A172 (cell line): ENCODE results near the gene CCDC8. TPM values are rescaled to one million over a fixed set of nuclear protein-coding genes. Genes with fewer than 3 reads are reported as not detected.
"Not testable (repeated sequence)": the region's sequence is repeated elsewhere in the genome, so short reads cannot be mapped to it uniquely, and the experiment has no call there.

Source experiments
- DNase-seq: peaks from one replicate; pipeline ENCODE4 v3.0.0-alpha.2; 2015; ENCODE audit warnings: low spot score
- total RNA-seq: library from RNA; depleted of rRNA; stranded (reverse); fragments of >200 nt; shearing (Covaris generic); gene quantifications from 2 replicates; pipeline ENCODE4 v1.2.3, GENCODE V29; 2014

The CCDC8 gene
- total RNA-seq, 1 experiment from 2014 or later: not detected

- no peak for DNase-seq
Observed at GRCh38 chr19:46404753-46405468, 8.5 kb downstream of the CCDC8 start.

GRCh38 chr19:46404055-46404752 lies 9.2 kb downstream of the CCDC8 start:
- DNase-seq: no peak

GRCh38 chr19:46402725-46403124 lies 10.6 kb downstream of the CCDC8 start:
- no peak for DNase-seq

GRCh38 chr19:46397801-46398479 lies 15.4 kb downstream of the CCDC8 start:
- not testable (repeated sequence) for DNase-seq

GRCh38 chr19:46394402-46394797 lies 19.0 kb downstream of the CCDC8 start:
- no peak for DNase-seq

- DNase-seq: no peak
Observed at GRCh38 chr19:46393456-46394401, 19.6 kb downstream of the CCDC8 start.

- no peak for DNase-seq
Observed at GRCh38 chr19:46392837-46393236, 20.5 kb downstream of the CCDC8 start.

- DNase-seq: no peak
Observed at GRCh38 chr19:46392252-46392801, 21.0 kb downstream of the CCDC8 start.

GRCh38 chr19:46391296-46392251 lies 21.8 kb downstream of the CCDC8 start:
- no peak for DNase-seq

- no peak for DNase-seq
Observed at GRCh38 chr19:46390866-46391265, 22.5 kb downstream of the CCDC8 start.

- no peak for DNase-seq
Observed at GRCh38 chr19:46390121-46390858, 23.1 kb downstream of the CCDC8 start.

GRCh38 chr19:46388311-46389095 lies 24.9 kb downstream of the CCDC8 start:
- DNase-seq: no peak

- no peak for DNase-seq
Observed at GRCh38 chr19:46387713-46388130, 25.6 kb downstream of the CCDC8 start.

GRCh38 chr19:46386996-46387712 lies 26.2 kb downstream of the CCDC8 start:
- DNase-seq: no peak

- DNase-seq: no peak
Observed at GRCh38 chr19:46386151-46386550, 27.2 kb downstream of the CCDC8 start.

GRCh38 chr19:46385636-46386035 lies 27.7 kb downstream of the CCDC8 start:
- DNase-seq: no peak

GRCh38 chr19:46384396-46384795 lies 29.0 kb downstream of the CCDC8 start:
- no peak for DNase-seq

- DNase-seq: no peak
Observed at GRCh38 chr19:46383846-46384245, 29.5 kb downstream of the CCDC8 start.
